Transverse colon (tissue), 4 donors: Measurements from ENCODE around the gene TCF25. TPM values are rescaled to one million over a fixed set of nuclear protein-coding genes. Genes with fewer than 3 reads are reported as not detected.

ENCODE experiments used
- DNase-seq: peaks from one replicate; pipeline ENCODE4 v3.0.0-alpha.2; 2019
- H3K27ac ChIP-seq, 4 donors: fragments of 200-600 bp; sonication (generic); 2 replicates each; pipeline ENCODE4 v1.5.1; 2016 to 2018; ENCODE audit warnings: inconsistent platforms in 4 of 4
- H3K27me3 ChIP-seq: fragments of 200-600 bp; sonication (generic); 2 replicates; pipeline ENCODE4 v1.5.1; 2017; ENCODE audit warnings: inconsistent platforms
- H3K36me3 ChIP-seq, 4 donors: fragments of 200-600 bp; sonication (generic); 2 replicates each; pipeline ENCODE4 v1.5.1; 2017 to 2019; ENCODE audit warnings: inconsistent platforms in 4 of 4
- H3K4me1 ChIP-seq, 4 donors: fragments of 200-600 bp; sonication (generic); 2 replicates each; pipeline ENCODE4 v1.5.1; 2017 to 2020; ENCODE audit warnings: inconsistent platforms in 4 of 4
- H3K4me3 ChIP-seq, 4 donors: fragments of 200-600 bp; sonication (generic); 1 replicate in 1 of 4; 2 replicates in 3 of 4; pipeline versions ENCODE4 v1.5.1 to v1.6.1; 2017 to 2019; ENCODE audit warnings: inconsistent platforms in 4 of 4
- H3K9me3 ChIP-seq, 2 donors: fragments of 200-600 bp; sonication (generic); 2 replicates each; pipeline ENCODE4 v1.5.1; 2017 to 2019; ENCODE audit warnings: inconsistent platforms in 2 of 2
- CTCF ChIP-seq, 5 experiments: fragments of 200-600 bp in 3 of 5; fragments of 450-650 bp in 2 of 5; sonication (generic) in 3 of 5; IDR thresholded peaks; 1 replicate in 2 of 5; 2 replicates in 3 of 5; pipeline ENCODE4 v1.5.1; 2016 to 2017; ENCODE audit warnings: antibody characterized with exemption in 5 of 5, inconsistent platforms in 3 of 5, mild to moderate bottlenecking in 2 of 5, moderate library complexity in 1 of 5
- EP300 ChIP-seq: sonication (generic); formaldehyde crosslinking; IDR thresholded peaks from one replicate; pipeline ENCODE4 v1.6.1; 2017; ENCODE audit warnings: antibody characterized with exemption, low read depth
- POLR2A ChIP-seq: fragments of 450-650 bp; IDR thresholded peaks from one replicate; pipeline ENCODE4 v1.6.1; 2016; ENCODE audit warnings: antibody characterized with exemption, mild to moderate bottlenecking, moderate library complexity
- POLR2AphosphoS5 ChIP-seq, 3 donors: sonication (generic); formaldehyde crosslinking; IDR thresholded peaks; one replicate each; pipeline ENCODE4 v1.6.1; 2016; ENCODE audit warnings: antibody characterized with exemption in 3 of 3
- WGBS, 2 donors: methylation state at CpG; one replicate each; pipeline ENCODE4 v1.1.5; 2018; ENCODE audit warnings: low coverage in 1 of 2; 5-methylcytosine and 5-hydroxymethylcytosine counted together
- in situ Hi-C, 4 donors: fragments of 200-750 bp; cut with MboI; loops; one replicate each; pipeline versions ENCODE4 v1.15.0 to v1.15.1; 2017; ENCODE audit warnings: low sequenced_read_pairs in 3 of 4, low pct_ligation_motif_present in 1 of 4, low pct_unique_long_range_greater_than_20kb in 1 of 4
- intact Hi-C: fragments of 100-400 bp; cut with DNase I; formaldehyde crosslinking; loops from one replicate; pipeline ENCODE4 v1.15.1; 2023; ENCODE audit warnings: low total_unique reads
- total RNA-seq, 4 donors: library from RNA; depleted of rRNA; stranded (reverse); fragments of >200 nt; gene quantifications; one replicate each; pipeline ENCODE4 v1.1.0, GENCODE V29; 2016

The TCF25 gene
- total RNA-seq, 4 donors from 2014 or later: 202 to 648 (median 354) TPM

- peaks cover 0 to 5% (median 2%) of the 10 kb centered on the region in 4 donors for H3K4me1 ChIP-seq
- no peaks in the 10 kb centered on the region for H3K27me3 ChIP-seq
- no peaks in the 10 kb centered on the region for H3K9me3 ChIP-seq
- 94% methylated on average over 20 of the region's 23 CpGs; no CpG with 5 or more reads in 1 of the 2 donors for WGBS, 2 donors
- intact Hi-C loops (no loop called here), in situ Hi-C loops (no loop called here)
- peaks cover 0 to 40% (median 20%) of the 10 kb centered on the region in 4 donors for H3K36me3 ChIP-seq
- TF ChIP-seq EP300 (no peak), POLR2AphosphoS5 (IDR thresholded peaks at IDR 0.05) (no peak), CTCF (IDR thresholded peaks at IDR 0.05) (no peak), POLR2A (no peak)
- no peak overlapping the region for H3K27ac ChIP-seq
- DNase-seq: no peak
- no peak overlapping the region for H3K4me3 ChIP-seq
Observed at GRCh38 chr16:89905511-89906139, 32.2 kb downstream of the TCF25 start.

- Histone ChIP-seq H3K4me1 (peaks cover 0 to 5% (median 2%) of the 10 kb centered on the region in 4 donors), H3K36me3 (peaks cover 0 to 34% (median 18%) of the 10 kb centered on the region in 4 donors), H3K27ac (no peak overlapping the region), H3K27me3 (no peaks in the 10 kb centered on the region), H3K9me3 (no peaks in the 10 kb centered on the region), H3K4me3 (no peak overlapping the region)
- DNase-seq: no peak
- intact Hi-C loops: no loop called here
- in situ Hi-C loops: no loop called here
- TF ChIP-seq EP300: no peak
- TF ChIP-seq POLR2AphosphoS5 (IDR thresholded peaks at IDR 0.05): no peak
- no peak for TF ChIP-seq POLR2A
- no peak for TF ChIP-seq CTCF (IDR thresholded peaks at IDR 0.05)
- WGBS, 2 donors: 96% methylated on average over 40 of the region's 40 CpGs; no CpG with 5 or more reads in 1 of the 2 donors
Observed at GRCh38 chr16:89906140-89907025, 33.0 kb downstream of the TCF25 start.

GRCh38 chr16:89907055-89907814 lies 33.8 kb downstream of the TCF25 start:
- no peaks in the 10 kb centered on the region for H3K9me3 ChIP-seq
- TF ChIP-seq POLR2A: no peak
- no peak for TF ChIP-seq POLR2AphosphoS5 (IDR thresholded peaks at IDR 0.05)
- TF ChIP-seq EP300: no peak
- TF ChIP-seq CTCF (IDR thresholded peaks at IDR 0.05): no peak
- WGBS, 2 donors: 87 to 100% methylated on average over 3 to 12 of the region's 13 CpGs
- H3K36me3 ChIP-seq: peaks cover 0 to 34% (median 18%) of the 10 kb centered on the region in 4 donors
- no peak overlapping the region for H3K4me3 ChIP-seq
- no peak for DNase-seq
- intact Hi-C loops (no loop called here), in situ Hi-C loops (no loop called here)
- H3K27me3 ChIP-seq: no peaks in the 10 kb centered on the region
- peaks cover 0 to 5% (median 2%) of the 10 kb centered on the region in 4 donors for H3K4me1 ChIP-seq
- H3K27ac ChIP-seq: no peak overlapping the region

GRCh38 chr16:89908236-89908635 lies 34.8 kb downstream of the TCF25 start:
- 88 to 100% methylated on average over 2 to 4 of the region's 4 CpGs for WGBS, 2 donors
- no peak for DNase-seq
- Histone ChIP-seq H3K27me3 (no peaks in the 10 kb centered on the region), H3K36me3 (peaks cover 0 to 34% (median 18%) of the 10 kb centered on the region in 4 donors), H3K9me3 (no peaks in the 10 kb centered on the region), H3K27ac (no peak overlapping the region), H3K4me3 (no peak overlapping the region), H3K4me1 (peaks cover 0 to 5% (median 2%) of the 10 kb centered on the region in 4 donors)
- in situ Hi-C loops (no loop called here), intact Hi-C loops (no loop called here)
- TF ChIP-seq EP300 (no peak), POLR2A (no peak), POLR2AphosphoS5 (IDR thresholded peaks at IDR 0.05) (no peak), CTCF (IDR thresholded peaks at IDR 0.05) (no peak)
